ENCODE data around the gene PTGR1. TPM values are rescaled to one million over a fixed set of nuclear protein-coding genes. Genes with fewer than 3 reads are reported as not detected.

Gene PTGR1
- total and polyA plus RNA-seq, 2 experiments from 2014 or later: 65.2 to 99.5 TPM

DNA sequence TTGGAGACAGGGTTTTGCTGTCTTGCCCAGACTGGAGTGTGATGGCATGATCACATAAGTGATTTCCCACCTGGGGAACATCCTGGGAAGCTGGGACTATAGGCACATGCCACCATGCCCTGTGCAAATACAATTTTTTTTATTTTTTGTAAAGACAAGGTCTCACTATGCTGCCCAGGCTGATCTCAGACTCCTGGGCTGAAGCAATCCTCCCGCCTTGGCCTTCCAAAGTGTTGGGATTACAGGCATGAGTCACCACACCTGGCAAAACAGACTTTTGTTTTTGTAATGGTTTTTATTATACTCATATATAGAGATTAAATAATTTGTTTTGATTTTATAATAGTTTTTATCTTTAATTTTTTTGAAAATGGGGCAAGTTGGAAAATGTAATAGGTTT lies 46.4 kb upstream of the PTGR1 start:
- TF ChIP-seq EZH2phosphoT487 (IDR thresholded peaks at IDR 0.05; ENCODE audit: insufficient read depth, low read depth): no peak
- TF ChIP-seq EZH2 (IDR thresholded peaks at IDR 0.05; ENCODE audit: insufficient read depth, poor library complexity, severe bottlenecking): no peak
- peaks cover 29% of the 10 kb centered on the region for H3K36me3 ChIP-seq (ENCODE audit: low read depth)
- in situ Hi-C loops (cut with MboI): no loop called here
- no peak overlapping the region for H2AFZ ChIP-seq
- no peaks in the 10 kb centered on the region for H3K27me3 ChIP-seq (replicated peaks; ENCODE audit: insufficient read depth)
- no peak overlapping the region for H3K9ac ChIP-seq
- H3F3A ChIP-seq (ENCODE audit: insufficient read depth): no peaks in the 10 kb centered on the region
- H3K9me2 ChIP-seq (ENCODE audit: insufficient read depth): no peaks in the 10 kb centered on the region
- H3K27ac ChIP-seq: no peak overlapping the region
- peaks cover 65% of the 10 kb centered on the region for H3K79me2 ChIP-seq (ENCODE audit: insufficient read depth)
- WGBS, 2 experiments (ENCODE audit: low coverage in 1 of 2, low lambda C conversion rate in 2 of 2, missing lambda C conversion rate in 2 of 2): 94 to 96% methylated on average over 1 of the region's 1 CpG
- H3K9me3 ChIP-seq (ENCODE audit: low read depth): no peaks in the 10 kb centered on the region
- DNase-seq: no peak
- H3K4me3 ChIP-seq: no peak overlapping the region
- no peaks in the 10 kb centered on the region; the same call in 1 of the 2 replicates for H4K20me1 ChIP-seq (ENCODE audit: insufficient read depth)
- no peak overlapping the region for H3K4me2 ChIP-seq (ENCODE audit: unreplicated experiment)
- no peaks in the 10 kb centered on the region for H3K4me1 ChIP-seq (ENCODE audit: insufficient read depth)

DNA sequence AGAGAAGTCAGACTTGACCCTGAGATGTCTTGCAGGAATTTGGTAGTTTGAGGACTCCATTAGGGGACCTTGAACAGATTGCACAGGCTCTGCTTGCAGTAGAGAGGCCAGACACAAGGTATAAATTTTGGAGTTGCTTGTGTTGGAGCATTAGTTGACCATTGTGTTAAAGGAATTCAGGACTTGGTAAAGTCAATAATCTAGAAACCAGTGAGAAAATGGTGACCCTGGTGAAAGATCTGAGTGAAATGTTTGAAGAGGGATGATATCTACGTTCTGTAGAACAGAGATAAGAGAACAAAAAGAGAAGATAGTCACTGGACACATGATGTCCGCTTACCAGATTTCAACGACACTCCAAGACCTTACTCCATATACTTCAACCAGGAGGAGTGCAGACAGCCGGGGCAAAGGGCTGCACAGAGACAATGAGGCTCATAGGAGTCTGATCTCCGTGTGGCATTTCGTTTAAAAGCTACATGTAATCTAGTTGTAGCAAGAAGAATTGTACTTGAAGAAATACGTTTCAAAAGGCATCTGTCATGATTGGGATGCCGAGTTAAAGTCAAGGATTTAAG lies 44.8 kb upstream of the PTGR1 start:
- peaks cover 2% of the 10 kb centered on the region; the same call in 1 of the 2 replicates for H3F3A ChIP-seq (ENCODE audit: insufficient read depth)
- no peak overlapping the region for H2AFZ ChIP-seq
- H3K27ac ChIP-seq: no peak overlapping the region
- H3K27me3 ChIP-seq (replicated peaks; ENCODE audit: insufficient read depth): no peaks in the 10 kb centered on the region
- in situ Hi-C loops (cut with MboI): no loop called here
- no peaks in the 10 kb centered on the region for H3K9me3 ChIP-seq (ENCODE audit: low read depth)
- peaks cover 1% of the 10 kb centered on the region; the same call in 1 of the 2 replicates for H4K20me1 ChIP-seq (ENCODE audit: insufficient read depth)
- no peaks in the 10 kb centered on the region; the same call in 1 of the 2 replicates for H3K4me1 ChIP-seq (ENCODE audit: insufficient read depth)
- no peak for DNase-seq
- no peak overlapping the region for H3K9ac ChIP-seq
- H3K4me3 ChIP-seq: no peak overlapping the region
- 94 to 96% methylated on average over 8 of the region's 8 CpGs for WGBS, 2 experiments (ENCODE audit: low coverage in 1 of 2, low lambda C conversion rate in 2 of 2, missing lambda C conversion rate in 2 of 2)
- H3K36me3 ChIP-seq (ENCODE audit: low read depth): peaks cover 17% of the 10 kb centered on the region
- H3K79me2 ChIP-seq (ENCODE audit: insufficient read depth): peaks cover 58% of the 10 kb centered on the region
- TF ChIP-seq EZH2 (IDR thresholded peaks at IDR 0.05; ENCODE audit: insufficient read depth, poor library complexity, severe bottlenecking): no peak
- no peak for TF ChIP-seq EZH2phosphoT487 (IDR thresholded peaks at IDR 0.05; ENCODE audit: insufficient read depth, low read depth)
- no peaks in the 10 kb centered on the region for H3K9me2 ChIP-seq (ENCODE audit: insufficient read depth)
- H3K4me2 ChIP-seq (ENCODE audit: unreplicated experiment): no peak overlapping the region

DNA sequence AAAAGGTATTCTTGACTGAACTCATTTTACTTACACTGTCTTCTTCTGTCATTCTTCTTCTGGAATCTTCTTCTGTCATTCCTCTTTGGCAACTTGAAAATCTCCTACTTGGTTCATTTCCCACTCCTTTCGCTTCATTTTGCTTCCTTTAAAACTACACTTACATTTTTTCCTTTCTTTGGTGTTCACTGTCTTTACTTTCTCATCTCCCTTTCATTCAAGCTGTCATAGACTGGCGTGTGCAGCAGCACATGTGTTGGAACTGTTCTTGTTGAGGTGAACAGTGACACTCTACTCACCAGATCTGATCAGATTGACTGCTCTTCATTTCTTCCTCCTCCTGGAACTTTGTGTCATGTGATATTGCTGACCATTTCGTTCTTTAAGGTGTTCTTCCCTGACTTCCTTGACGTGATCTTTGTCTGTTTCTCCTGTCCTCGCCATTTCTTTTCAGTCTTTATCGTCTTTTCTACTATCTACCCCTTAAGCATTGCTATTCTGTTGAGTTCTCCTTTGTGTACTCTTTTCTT lies 38.0 kb upstream of the PTGR1 start:
- no peak overlapping the region for H3K4me2 ChIP-seq (ENCODE audit: unreplicated experiment)
- H3K9me3 ChIP-seq (ENCODE audit: low read depth): no peaks in the 10 kb centered on the region
- H2AFZ ChIP-seq: no peak overlapping the region
- H3K4me3 ChIP-seq: no peak overlapping the region
- H3K79me2 ChIP-seq (ENCODE audit: insufficient read depth): peaks cover 72% of the 10 kb centered on the region
- TF ChIP-seq EZH2phosphoT487 (IDR thresholded peaks at IDR 0.05; ENCODE audit: insufficient read depth, low read depth) (no peak), EZH2 (IDR thresholded peaks at IDR 0.05; ENCODE audit: insufficient read depth, poor library complexity, severe bottlenecking) (no peak)
- H3K4me1 ChIP-seq (ENCODE audit: insufficient read depth): peaks cover 33% of the 10 kb centered on the region
- DNase-seq: no peak
- H3F3A ChIP-seq (ENCODE audit: insufficient read depth): peaks cover 18% of the 10 kb centered on the region
- H3K27me3 ChIP-seq (replicated peaks; ENCODE audit: insufficient read depth): no peaks in the 10 kb centered on the region
- H3K9ac ChIP-seq: no peak overlapping the region
- no peak overlapping the region for H3K27ac ChIP-seq
- WGBS, 2 experiments (ENCODE audit: low coverage in 1 of 2, low lambda C conversion rate in 2 of 2, missing lambda C conversion rate in 2 of 2): 92 to 95% methylated on average over 6 of the region's 6 CpGs
- in situ Hi-C loops (cut with MboI): no loop called here
- H3K36me3 ChIP-seq (ENCODE audit: low read depth): no peaks in the 10 kb centered on the region
- no peaks in the 10 kb centered on the region for H3K9me2 ChIP-seq (ENCODE audit: insufficient read depth)
- peaks cover 29% of the 10 kb centered on the region for H4K20me1 ChIP-seq (ENCODE audit: insufficient read depth)

- Histone ChIP-seq H3K9me2 (ENCODE audit: insufficient read depth) (no peaks in the 10 kb centered on the region), H3K79me2 (ENCODE audit: insufficient read depth) (peaks cover 85% of the 10 kb centered on the region), H3K27me3 (replicated peaks; ENCODE audit: insufficient read depth) (no peaks in the 10 kb centered on the region), H3K36me3 (ENCODE audit: low read depth) (no peaks in the 10 kb centered on the region), H4K20me1 (ENCODE audit: insufficient read depth) (peaks cover 29% of the 10 kb centered on the region), H3K4me1 (ENCODE audit: insufficient read depth) (peaks cover 36% of the 10 kb centered on the region), H2AFZ (no peak overlapping the region), H3K4me3 (no peak overlapping the region), H3K9me3 (ENCODE audit: low read depth) (no peaks in the 10 kb centered on the region), H3K9ac (no peak overlapping the region), H3K4me2 (ENCODE audit: unreplicated experiment) (no peak overlapping the region), H3K27ac (no peak overlapping the region), H3F3A (ENCODE audit: insufficient read depth) (peaks cover 18% of the 10 kb centered on the region)
- TF ChIP-seq EZH2phosphoT487 (IDR thresholded peaks at IDR 0.05; ENCODE audit: insufficient read depth, low read depth): no peak
- TF ChIP-seq EZH2 (IDR thresholded peaks at IDR 0.05; ENCODE audit: insufficient read depth, poor library complexity, severe bottlenecking): no peak
- in situ Hi-C loops (cut with MboI): no loop called here
- DNase-seq: no peak
- WGBS, 2 experiments (ENCODE audit: low coverage in 1 of 2, low lambda C conversion rate in 2 of 2, missing lambda C conversion rate in 2 of 2): 92 to 94% methylated on average over 1 of the region's 1 CpG
Measured at GRCh38 chr9:111634860-111635259, 35.4 kb upstream of the PTGR1 start.
